Endometrial microvascular endothelial cells (primary cell): ENCODE results near the gene ADAMTS8. TPM values are rescaled to one million over a fixed set of nuclear protein-coding genes. Genes with fewer than 3 reads are reported as not detected.

Experiments used
- in situ Hi-C: cut with HindIII; loops from 2 replicates; pipeline ENCODE4 v1.10.0; 2017; ENCODE audit warnings: low sequenced_read_pairs, low pct_unique_long_range_greater_than_20kb; ENCODE audit errors: inconsistent ontology term
- total RNA-seq: library from RNA; depleted of rRNA; stranded (reverse); fragments of >200 nt; gene quantifications from one replicate; pipeline ENCODE4 v1.2.3, GENCODE V29; 2015; ENCODE audit errors: inconsistent ontology term

Gene ADAMTS8
- not detected for total RNA-seq

GRCh38 chr11:130428316-130429119 is at the start of gene ADAMTS8:
Gene ADAMTS8, minus strand, starts transcription at chr11:130428609. Its CDS starts 323 bp downstream, at chr11:130428286.
- in situ Hi-C loops, result loop anchor here (25.0 kb wide), 1 partner anchor 434 kb away; no protein-coding TSS in a partner anchor

- in situ Hi-C loops, result no loop called here
Measured at GRCh38 chr11:130477586-130478203, 49.3 kb upstream of the ADAMTS8 start.

- in situ Hi-C loops, result no loop called here
Measured at GRCh38 chr11:130476922-130477491, 48.6 kb upstream of the ADAMTS8 start.

GRCh38 chr11:130476200-130476921 is 48.0 kb upstream of the ADAMTS8 start:
- in situ Hi-C loops, result no loop called here

- in situ Hi-C loops, result no loop called here
Measured at GRCh38 chr11:130475426-130476053, 47.1 kb upstream of the ADAMTS8 start.

- in situ Hi-C loops, result no loop called here
Measured at GRCh38 chr11:130474637-130475400, 46.4 kb upstream of the ADAMTS8 start.

- in situ Hi-C loops, result no loop called here
Measured at GRCh38 chr11:130473795-130474377, 45.5 kb upstream of the ADAMTS8 start.

GRCh38 chr11:130473056-130473794 is 44.8 kb upstream of the ADAMTS8 start:
- in situ Hi-C loops, result no loop called here

GRCh38 chr11:130472434-130472961 is 44.1 kb upstream of the ADAMTS8 start:
- in situ Hi-C loops, result no loop called here

- in situ Hi-C loops, result no loop called here
Measured at GRCh38 chr11:130471731-130472433, 43.5 kb upstream of the ADAMTS8 start.

- in situ Hi-C loops, result no loop called here
Measured at GRCh38 chr11:130470832-130471706, 42.7 kb upstream of the ADAMTS8 start.

GRCh38 chr11:130469181-130469580 is 40.8 kb upstream of the ADAMTS8 start:
- in situ Hi-C loops, result no loop called here

GRCh38 chr11:130467116-130467900 is 38.9 kb upstream of the ADAMTS8 start:
- in situ Hi-C loops, result no loop called here

- in situ Hi-C loops, result no loop called here
Measured at GRCh38 chr11:130465263-130465662, 36.9 kb upstream of the ADAMTS8 start.

GRCh38 chr11:130464291-130464812 is 35.9 kb upstream of the ADAMTS8 start:
- in situ Hi-C loops, result no loop called here
